Natural killer cell treated with Interleukin-12 subunit alpha and Interleukin-12 subunit beta and Interleukin-15 and Interleukin-18, amount 100 ng/mL, for 72 hours (primary cell): ENCODE measurements around the gene NECAP2. TPM values are rescaled to one million over a fixed set of nuclear protein-coding genes. Genes with fewer than 3 reads are reported as not detected.
A peak's percentile ranks its signal among the peaks of the same experiment; 100 is the strongest.
"Not testable (repeated sequence)": the region's sequence is repeated elsewhere in the genome, so short reads cannot be mapped to it uniquely, and the experiment has no call there.

ENCODE experiments used
- ATAC-seq, 2 donors: fragments of 150-1000 bp; cut with Tn5 transposase in 1 of 2; sonication (Bioruptor Pico), chemical (Tn5 transposase) in 1 of 2; 2 replicates each; pipeline ENCODE4 v1.10.0; 2021
- DNase-seq: peaks from one replicate; pipeline ENCODE4 v3.0.0; 2022; ENCODE audit warnings: low spot score
- H3K27ac Mint-ChIP-seq, 2 donors: 1 replicate in 1 of 2; 2 replicates in 1 of 2; pipeline ENCODE4 v1.8.0; 2022; ENCODE audit warnings: mixed read lengths in 2 of 2, mild to moderate bottlenecking in 1 of 2, moderate library complexity in 1 of 2
- H3K27me3 Mint-ChIP-seq, 2 donors: 1 replicate in 1 of 2; 2 replicates in 1 of 2; pipeline ENCODE4 v1.8.0; 2022; ENCODE audit warnings: mixed read lengths in 2 of 2
- H3K36me3 Mint-ChIP-seq: one replicate; pipeline ENCODE4 v1.8.0; 2022; ENCODE audit warnings: mixed read lengths
- H3K4me1 Mint-ChIP-seq, 2 donors: 1 replicate in 1 of 2; 2 replicates in 1 of 2; pipeline ENCODE4 v1.8.0; 2022; ENCODE audit warnings: low read depth in 2 of 2, mixed read lengths in 2 of 2, mild to moderate bottlenecking in 1 of 2
- H3K4me3 Mint-ChIP-seq: one replicate; pipeline ENCODE4 v1.8.0; 2022; ENCODE audit warnings: mixed read lengths
- H3K9me3 Mint-ChIP-seq: 2 replicates; pipeline ENCODE4 v1.8.0; 2022; ENCODE audit warnings: mixed read lengths
- total RNA-seq, 2 donors: library from RNA; stranded (reverse); gene quantifications; one replicate each; pipeline ENCODE4 v1.2.3, GENCODE V29; 2022

NECAP2 gene
- total RNA-seq, 2 donors from 2014 or later: 72.0 to 95.4 TPM

- Mint-ChIP-seq H3K4me1 (peaks cover 20 to 23% of the 10 kb centered on the region in 2 donors), H3K27ac (no peak overlapping the region), H3K9me3 (no peaks in the 10 kb centered on the region), H3K36me3 (no peaks in the 10 kb centered on the region), H3K27me3 (peaks cover 0 to 2% of the 10 kb centered on the region in 2 donors), H3K4me3 (peak overlapping the region; percentile 11)
- ATAC-seq (no peak), DNase-seq (no peak)
Measured at GRCh38 chr1:16438924-16439323, 1.6 kb upstream of the NECAP2 start.

- ATAC-seq (peak; percentile 31 to 41), DNase-seq (no peak)
- peaks cover 0 to under 1% of the 10 kb centered on the region in 2 donors for H3K27me3 Mint-ChIP-seq
- H3K36me3 Mint-ChIP-seq: no peaks in the 10 kb centered on the region
- H3K9me3 Mint-ChIP-seq: no peaks in the 10 kb centered on the region
- H3K27ac Mint-ChIP-seq: peak overlapping the region; percentile 87 to 91
- peaks cover 23 to 24% of the 10 kb centered on the region in 2 donors for H3K4me1 Mint-ChIP-seq
- H3K4me3 Mint-ChIP-seq: peak overlapping the region; percentile 95
Measured at GRCh38 chr1:16440131-16440469, 424 bp upstream of the NECAP2 start.

DNA sequence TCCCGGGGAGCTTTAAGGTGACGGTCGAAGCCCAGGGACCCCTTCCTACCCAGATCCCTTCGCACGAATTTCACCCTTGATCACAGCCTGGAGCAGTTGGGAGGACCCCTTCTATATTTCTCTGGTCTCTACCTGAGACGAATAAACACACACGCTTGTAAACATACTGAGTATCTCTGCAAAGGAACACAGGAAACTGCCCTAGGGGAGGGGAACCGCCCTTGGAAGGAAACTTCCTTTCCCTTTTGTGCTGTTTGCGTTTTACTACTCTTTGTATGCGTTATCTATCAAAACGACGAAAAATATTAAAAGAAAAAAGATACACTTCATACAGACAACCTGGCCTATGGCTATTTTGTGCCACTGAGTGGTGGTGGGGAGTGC is 750 bp downstream of the NECAP2 start:
- Mint-ChIP-seq H3K9me3 (no peaks in the 10 kb centered on the region), H3K27ac (peak overlapping the region; percentile 87 to 91), H3K4me1 (peaks cover 23 to 24% of the 10 kb centered on the region in 2 donors), H3K27me3 (no peaks in the 10 kb centered on the region), H3K36me3 (no peaks in the 10 kb centered on the region), H3K4me3 (peak overlapping the region; percentile 95)
- no peak for DNase-seq
- peak in 1 of 2 donors; percentile 15 for ATAC-seq

GRCh38 chr1:16442265-16442664 is 1.7 kb downstream of the NECAP2 start:
- Mint-ChIP-seq H3K36me3 (no peaks in the 10 kb centered on the region), H3K4me1 (peaks cover 23 to 24% of the 10 kb centered on the region in 2 donors), H3K27me3 (no peaks in the 10 kb centered on the region), H3K27ac (peak overlapping the region; percentile 87 to 91), H3K9me3 (no peaks in the 10 kb centered on the region), H3K4me3 (peak overlapping the region; percentile 95)
- no peak for DNase-seq
- no peak for ATAC-seq

DNA sequence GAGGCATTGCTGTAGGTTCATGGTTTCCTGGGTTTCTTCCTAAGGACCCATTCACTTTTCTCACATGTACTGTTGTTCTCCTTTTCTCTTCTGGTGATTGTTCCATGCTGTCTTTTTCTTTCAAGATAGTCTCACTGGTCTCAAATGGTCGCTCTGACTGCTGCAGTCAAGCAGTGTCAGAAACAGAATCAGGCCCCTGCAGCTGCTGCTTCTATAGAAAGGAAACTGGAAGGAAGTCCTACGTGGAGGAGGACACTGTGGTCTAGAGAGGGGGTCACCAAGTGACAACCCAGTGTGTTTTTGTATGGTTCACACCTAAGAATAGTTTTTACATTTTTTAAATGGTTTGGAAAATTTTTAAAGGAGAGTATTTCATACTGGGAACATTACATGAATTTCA is 2.4 kb downstream of the NECAP2 start:
- DNase-seq (no peak), ATAC-seq (no peak)
- Mint-ChIP-seq H3K27me3 (no peaks in the 10 kb centered on the region), H3K4me1 (peaks cover 23 to 24% of the 10 kb centered on the region in 2 donors), H3K9me3 (no peaks in the 10 kb centered on the region), H3K27ac (peak overlapping the region in 1 of 2 donors; percentile 91), H3K36me3 (no peaks in the 10 kb centered on the region), H3K4me3 (peak overlapping the region; percentile 38)

DNA sequence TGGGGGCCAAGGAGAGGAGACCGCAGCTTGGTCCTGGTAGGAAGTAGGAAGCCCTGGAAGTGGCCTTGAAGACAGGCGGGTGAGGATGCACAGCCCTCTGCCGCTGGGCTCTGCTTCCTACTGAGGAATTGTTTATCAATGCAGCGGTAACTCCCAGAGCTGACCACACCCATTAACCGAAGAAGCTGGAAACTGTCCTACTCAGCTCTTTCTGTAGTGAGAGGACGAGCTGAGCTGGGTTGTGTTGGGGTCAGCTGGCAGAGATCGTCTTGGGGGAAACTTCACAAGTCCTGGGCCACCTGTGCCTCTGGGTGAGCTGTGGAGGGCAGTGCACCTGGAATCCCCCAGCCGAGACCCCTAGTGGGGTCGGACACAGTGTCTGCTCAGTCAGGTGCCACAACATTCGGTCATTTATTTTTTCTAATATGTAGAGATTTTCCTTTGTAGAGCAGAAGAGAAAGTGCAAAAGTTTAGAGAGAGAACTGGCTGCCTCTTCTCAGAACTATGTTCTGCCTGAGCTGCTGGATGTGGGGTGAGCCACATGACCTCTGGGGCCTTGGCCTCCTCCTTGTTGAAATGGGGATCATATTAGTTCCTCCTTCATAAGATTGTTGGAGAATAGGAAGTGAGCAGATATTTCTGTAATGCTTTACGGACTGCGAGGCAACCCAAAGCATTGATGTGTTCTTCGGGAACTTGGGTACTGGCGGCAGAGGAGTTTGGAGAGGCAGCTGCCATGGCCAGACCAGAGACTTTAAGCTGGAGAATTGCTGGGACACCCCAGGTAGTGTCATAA is 3.6 kb downstream of the NECAP2 start:
- DNase-seq: no peak
- no peaks in the 10 kb centered on the region for H3K27me3 Mint-ChIP-seq
- peaks cover 27 to 28% of the 10 kb centered on the region in 2 donors for H3K4me1 Mint-ChIP-seq
- H3K36me3 Mint-ChIP-seq: peaks cover 2% of the 10 kb centered on the region
- no peak overlapping the region for H3K27ac Mint-ChIP-seq
- H3K9me3 Mint-ChIP-seq: no peaks in the 10 kb centered on the region
- no peak for ATAC-seq
- no peak overlapping the region for H3K4me3 Mint-ChIP-seq

DNA sequence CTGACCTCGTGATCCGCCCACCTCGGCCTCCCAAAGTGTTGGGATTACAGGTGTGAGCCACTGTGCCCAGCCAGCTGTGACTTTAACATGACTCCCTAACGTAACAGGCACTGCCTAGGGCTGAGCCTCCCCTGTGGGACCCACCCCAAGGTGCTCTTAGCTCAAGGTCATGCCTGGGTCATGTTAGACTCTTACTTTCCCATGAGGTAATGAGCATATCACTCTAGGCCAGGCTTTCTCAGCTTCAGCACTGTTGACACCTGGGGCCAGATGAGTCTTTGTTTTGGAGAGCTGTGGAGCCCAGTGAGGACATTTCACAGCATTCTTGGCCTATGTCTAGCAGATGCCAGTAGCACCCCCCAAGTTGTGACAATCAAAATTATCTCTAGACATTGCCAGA is 4.5 kb downstream of the NECAP2 start:
- no peaks in the 10 kb centered on the region for H3K9me3 Mint-ChIP-seq
- H3K4me1 Mint-ChIP-seq: peaks cover 29 to 30% of the 10 kb centered on the region in 2 donors
- no peaks in the 10 kb centered on the region for H3K27me3 Mint-ChIP-seq
- no peak overlapping the region for H3K4me3 Mint-ChIP-seq
- peaks cover 6% of the 10 kb centered on the region for H3K36me3 Mint-ChIP-seq
- DNase-seq (no peak), ATAC-seq (no peak)
- H3K27ac Mint-ChIP-seq: no peak overlapping the region

DNA sequence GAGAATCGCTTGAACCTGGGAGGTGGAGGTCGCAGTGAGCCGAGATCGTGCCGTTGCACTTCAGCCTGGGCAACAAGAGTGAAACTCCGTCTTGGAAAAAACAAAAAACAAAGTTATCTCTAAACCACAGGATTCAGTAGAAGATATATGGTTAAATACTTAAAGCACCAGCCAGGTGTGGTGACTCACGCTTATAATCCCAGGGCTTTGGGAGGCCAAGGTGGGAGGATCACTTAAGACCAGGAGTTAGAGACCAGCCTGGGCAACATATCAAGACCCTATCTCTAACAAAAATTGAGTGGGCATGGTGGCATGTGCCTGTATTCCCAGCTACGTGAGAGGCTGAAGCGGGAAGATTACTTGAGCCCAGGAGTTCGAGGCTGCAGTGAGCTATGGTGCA is 5.6 kb downstream of the NECAP2 start:
- ATAC-seq: no peak
- no peak for DNase-seq
- Mint-ChIP-seq H3K4me1 (peaks cover 26 to 27% of the 10 kb centered on the region in 2 donors), H3K4me3 (no peak overlapping the region), H3K27ac (no peak overlapping the region), H3K36me3 (peaks cover 9% of the 10 kb centered on the region), H3K27me3 (no peaks in the 10 kb centered on the region), H3K9me3 (no peaks in the 10 kb centered on the region)

GRCh38 chr1:16447641-16448040 is 7.1 kb downstream of the NECAP2 start:
- peaks cover 19% of the 10 kb centered on the region for H3K36me3 Mint-ChIP-seq
- no peak overlapping the region for H3K4me3 Mint-ChIP-seq
- peaks cover 22 to 26% of the 10 kb centered on the region in 2 donors for H3K4me1 Mint-ChIP-seq
- no peaks in the 10 kb centered on the region for H3K9me3 Mint-ChIP-seq
- DNase-seq (no peak), ATAC-seq (no peak)
- no peaks in the 10 kb centered on the region for H3K27me3 Mint-ChIP-seq
- no peak overlapping the region for H3K27ac Mint-ChIP-seq

- peaks cover 13 to 22% of the 10 kb centered on the region in 2 donors for H3K4me1 Mint-ChIP-seq
- H3K36me3 Mint-ChIP-seq: peaks cover 19% of the 10 kb centered on the region
- H3K4me3 Mint-ChIP-seq: no peak overlapping the region
- no peaks in the 10 kb centered on the region for H3K27me3 Mint-ChIP-seq
- H3K9me3 Mint-ChIP-seq: no peaks in the 10 kb centered on the region
- no peak for DNase-seq
- no peak for ATAC-seq
- peak overlapping the region in 1 of 2 donors; percentile 53 for H3K27ac Mint-ChIP-seq
Measured at GRCh38 chr1:16449065-16449464, 8.5 kb downstream of the NECAP2 start.

DNA sequence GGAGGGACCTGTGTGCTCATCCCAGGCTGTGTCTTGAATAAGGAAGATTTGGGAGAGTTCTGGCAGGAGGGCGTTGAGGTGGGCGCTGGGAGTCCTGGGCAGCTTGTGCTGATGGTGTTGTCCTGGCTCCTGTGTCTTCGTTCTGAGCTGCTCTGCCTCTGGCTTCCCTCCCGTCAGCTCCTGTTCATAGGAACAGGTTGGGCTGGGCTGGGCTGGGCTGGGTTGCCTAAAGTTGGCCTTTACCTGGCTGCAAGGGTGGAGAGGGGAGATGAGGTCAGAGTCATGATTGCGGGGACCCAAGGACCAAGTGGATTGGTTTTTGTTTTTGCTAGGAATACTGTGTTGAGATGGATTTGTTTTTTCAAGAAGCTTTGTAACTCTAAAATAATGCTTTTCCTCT is 9.1 kb downstream of the NECAP2 start:
- Mint-ChIP-seq H3K27ac (peak overlapping the region in 1 of 2 donors; percentile 53), H3K36me3 (peaks cover 19% of the 10 kb centered on the region), H3K4me1 (peaks cover 13 to 19% of the 10 kb centered on the region in 2 donors), H3K9me3 (no peaks in the 10 kb centered on the region), H3K27me3 (no peaks in the 10 kb centered on the region), H3K4me3 (no peak overlapping the region)
- ATAC-seq (no peak), DNase-seq (no peak)

DNA sequence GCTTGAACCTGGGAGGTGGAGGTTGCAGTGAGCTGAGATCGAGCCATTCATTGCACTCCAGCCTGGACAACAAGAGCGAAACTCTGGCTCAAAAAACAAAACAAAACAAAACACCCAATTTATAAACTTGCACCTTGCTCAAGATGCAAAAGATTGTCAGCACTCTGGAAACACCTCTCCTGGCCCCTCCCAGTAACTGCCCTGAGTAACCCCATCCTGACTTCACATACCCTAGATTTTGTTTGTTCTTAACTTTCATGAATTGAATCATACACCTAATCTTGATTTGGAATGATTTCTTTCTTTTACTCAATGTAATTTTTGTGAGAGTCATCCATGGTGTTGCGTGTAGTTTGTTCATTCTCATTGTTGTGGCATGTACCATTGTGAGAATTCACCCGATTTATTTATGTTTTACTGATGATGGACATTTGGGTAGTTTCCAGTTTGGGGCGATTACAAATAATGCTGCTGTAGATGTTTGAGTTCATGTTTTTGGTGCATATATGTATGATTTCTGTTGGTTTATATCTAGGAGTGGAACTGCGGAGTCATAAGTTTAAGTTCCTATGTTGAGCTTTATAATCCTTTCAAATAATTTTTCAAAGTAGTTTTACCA is 10.4 kb downstream of the NECAP2 start:
- no peaks in the 10 kb centered on the region for H3K27me3 Mint-ChIP-seq
- DNase-seq: no peak
- ATAC-seq: no peak
- peaks cover 19% of the 10 kb centered on the region for H3K36me3 Mint-ChIP-seq
- no peaks in the 10 kb centered on the region for H3K9me3 Mint-ChIP-seq
- no peak overlapping the region for H3K4me3 Mint-ChIP-seq
- no peak overlapping the region for H3K27ac Mint-ChIP-seq
- peaks cover 13 to 19% of the 10 kb centered on the region in 2 donors for H3K4me1 Mint-ChIP-seq

GRCh38 chr1:16451841-16452528 is 11.5 kb downstream of the NECAP2 start:
- DNase-seq (no peak), ATAC-seq (no peak)
- no peak overlapping the region for H3K27ac Mint-ChIP-seq
- no peaks in the 10 kb centered on the region for H3K27me3 Mint-ChIP-seq
- H3K36me3 Mint-ChIP-seq: peaks cover 19% of the 10 kb centered on the region
- H3K4me3 Mint-ChIP-seq: no peak overlapping the region
- H3K9me3 Mint-ChIP-seq: no peaks in the 10 kb centered on the region
- H3K4me1 Mint-ChIP-seq: peaks cover 13 to 19% of the 10 kb centered on the region in 2 donors

- H3K9me3 Mint-ChIP-seq, H3K4me3 Mint-ChIP-seq, H3K4me1 Mint-ChIP-seq, ATAC-seq, H3K27me3 Mint-ChIP-seq, H3K27ac Mint-ChIP-seq, DNase-seq: not testable (repeated sequence)
- peaks cover 13% of the 10 kb centered on the region for H3K36me3 Mint-ChIP-seq
Measured at GRCh38 chr1:16454909-16455308, 14.4 kb downstream of the NECAP2 start.
